NCI-H460 (cell line): ENCODE measurements around the gene CGA. TPM values are rescaled to one million over a fixed set of nuclear protein-coding genes. Genes with fewer than 3 reads are reported as not detected.

Experiments
- total RNA-seq: library from RNA; depleted of rRNA; stranded (reverse); fragments of >200 nt; shearing (Covaris generic); gene quantifications from 2 replicates; pipeline ENCODE4 v1.2.3, GENCODE V29; 2014; rRNA removed

The CGA gene
- total RNA-seq, 1 experiment from 2014 or later = 0.67 TPM

Other genes starting within 250 kb of the CGA start
- gene HTR1E, start 157.6 kb downstream of the CGA start, total RNA-seq = not detected in 2 replicates
- 7.2 and 8.5 TPM in 2 replicates for gene ZNF292, start 60.5 kb upstream of the CGA start, total RNA-seq
- 6.4 and 8.0 TPM in 2 replicates for gene SMIM8, start 227.5 kb upstream of the CGA start, total RNA-seq
- 5.3 and 6.0 TPM in 2 replicates for gene GJB7, start 234.2 kb upstream of the CGA start, total RNA-seq
- gene C6orf163, start 249.7 kb upstream of the CGA start, total RNA-seq = 1.2 and 2.0 TPM in 2 replicates